H9 (cell line): ENCODE data around the gene SMPD2. TPM values are rescaled to one million over a fixed set of nuclear protein-coding genes. Genes with fewer than 3 reads are reported as not detected.

Source experiments
- DNase-seq: peaks from one replicate; pipeline ENCODE4 v3.0.0-alpha.2; 2017
- H2AFZ ChIP-seq: one replicate; pipeline ENCODE4 v1.6.1; 2013; ENCODE audit warnings: mild to moderate bottlenecking, low read length, control low read depth, moderate library complexity
- H2AK5ac ChIP-seq: 2 replicates; pipeline ENCODE4 v1.6.1; 2013; ENCODE audit warnings: low read length, control low read depth, mixed read lengths; ENCODE audit not compliant: insufficient read length
- H2BK120ac ChIP-seq: one replicate; pipeline ENCODE4 v1.6.1; 2013; ENCODE audit warnings: low read depth, mild to moderate bottlenecking, low read length, control low read depth, inconsistent platforms; ENCODE audit not compliant: poor library complexity, severe bottlenecking
- H2BK12ac ChIP-seq: 2 replicates; pipeline ENCODE4 v1.6.1; 2013; ENCODE audit warnings: low read length, control low read depth, mixed read lengths, low read depth; ENCODE audit not compliant: insufficient read length
- H2BK15ac ChIP-seq: 2 replicates; pipeline ENCODE4 v1.6.1; 2013; ENCODE audit warnings: low read depth, low read length, control low read depth
- H2BK20ac ChIP-seq: one replicate; pipeline ENCODE4 v1.6.1; 2013; ENCODE audit warnings: low read depth, mild to moderate bottlenecking, low read length, control low read depth, inconsistent platforms; ENCODE audit not compliant: poor library complexity, severe bottlenecking
- H2BK5ac ChIP-seq: 2 replicates; pipeline ENCODE4 v1.6.1; 2013; ENCODE audit warnings: low read length, control low read depth, mixed read lengths; ENCODE audit not compliant: insufficient read length
- H3K14ac ChIP-seq: 2 replicates; pipeline ENCODE4 v1.6.1; 2013; ENCODE audit warnings: low read length, control low read depth; ENCODE audit not compliant: insufficient read depth
- H3K18ac ChIP-seq: 2 replicates; pipeline ENCODE4 v1.6.1; 2013; ENCODE audit warnings: low read depth, mild to moderate bottlenecking, mixed read lengths, low read length, control low read depth; ENCODE audit not compliant: insufficient read length
- H3K23ac ChIP-seq: 2 replicates; pipeline ENCODE4 v1.6.1; 2013; ENCODE audit warnings: low read length, control low read depth, mixed read lengths, low read depth; ENCODE audit not compliant: insufficient read length
- H3K23me2 ChIP-seq: 2 replicates; pipeline ENCODE4 v1.6.1; 2013; ENCODE audit warnings: low read depth, mild to moderate bottlenecking, mixed read lengths, low read length, control low read depth; ENCODE audit not compliant: insufficient read length, poor library complexity, severe bottlenecking
- H3K27ac ChIP-seq: 2 replicates; pipeline ENCODE4 v1.5.1; 2013; ENCODE audit warnings: low read length, control low read depth, mixed read lengths, low read depth; ENCODE audit not compliant: insufficient read length
- H3K27me3 ChIP-seq: 2 replicates; pipeline ENCODE4 v1.6.1; 2013; ENCODE audit warnings: low read length, control low read depth, inconsistent platforms; ENCODE audit not compliant: insufficient read depth
- H3K4ac ChIP-seq: 2 replicates; pipeline ENCODE4 v1.6.1; 2013; ENCODE audit warnings: low read depth, mild to moderate bottlenecking, control low read depth, inconsistent platforms, low read length, moderate library complexity
- H3K4me1 ChIP-seq: 2 replicates; pipeline ENCODE4 v1.6.1; 2013; ENCODE audit warnings: low read length, control low read depth, inconsistent platforms; ENCODE audit not compliant: insufficient read depth
- H3K4me2 ChIP-seq: 2 replicates; pipeline ENCODE4 v1.6.1; 2013; ENCODE audit warnings: low read length, control low read depth, mixed read lengths; ENCODE audit not compliant: insufficient read length, insufficient read depth
- H3K56ac ChIP-seq: 2 replicates; pipeline ENCODE4 v1.6.1; 2013; ENCODE audit warnings: low read depth, mild to moderate bottlenecking, mixed read lengths, low read length, control low read depth; ENCODE audit not compliant: insufficient read length
- H3K79me1 ChIP-seq: 2 replicates; pipeline ENCODE4 v1.6.1; 2013; ENCODE audit warnings: low read depth, mild to moderate bottlenecking, moderate library complexity, low read length, control low read depth, inconsistent platforms; ENCODE audit not compliant: insufficient read depth, poor library complexity, severe bottlenecking
- H3K79me2 ChIP-seq: 2 replicates; pipeline ENCODE4 v1.6.1; 2013; ENCODE audit warnings: low read length, control low read depth, inconsistent platforms; ENCODE audit not compliant: insufficient read depth
- H3K9ac ChIP-seq: 2 replicates; pipeline ENCODE4 v1.6.1; 2013; ENCODE audit warnings: low read length, control low read depth, mixed read lengths; ENCODE audit not compliant: insufficient read length; ENCODE audit errors: extremely low read depth
- H3K9me3 ChIP-seq: one replicate; pipeline ENCODE4 v1.6.1; 2013; ENCODE audit warnings: low read depth, low read length, inconsistent platforms; ENCODE audit not compliant: control insufficient read depth
- H3T11ph ChIP-seq: one replicate; pipeline ENCODE4 v1.6.1; 2013; ENCODE audit warnings: mild to moderate bottlenecking, low read length, control low read depth, inconsistent platforms
- H4K20me1 ChIP-seq: one replicate; pipeline ENCODE4 v1.6.1; 2013; ENCODE audit not compliant: control insufficient read depth, insufficient read length, insufficient read depth
- H4K5ac ChIP-seq: 2 replicates; pipeline ENCODE4 v1.6.1; 2013; ENCODE audit warnings: low read depth, mild to moderate bottlenecking, mixed read lengths, low read length, control low read depth; ENCODE audit not compliant: insufficient read length
- H4K8ac ChIP-seq: replicated peaks from 2 replicates; pipeline ENCODE4 v1.6.1; 2013; ENCODE audit warnings: low read length, control low read depth, mixed read lengths, low read depth; ENCODE audit not compliant: insufficient read length
- H4K91ac ChIP-seq: 2 replicates; pipeline ENCODE4 v1.6.1; 2013; ENCODE audit warnings: low read depth, mild to moderate bottlenecking, moderate library complexity, mixed read lengths, low read length, control low read depth; ENCODE audit not compliant: insufficient read length
- H3K27ac Mint-ChIP-seq, 3 experiments: 2 replicates in 2 of 3; 3 replicates in 1 of 3; pipeline ENCODE4 v1.8.0; 2020 to 2021; ENCODE audit warnings: mixed read lengths in 3 of 3, mild to moderate bottlenecking in 1 of 3, moderate library complexity in 1 of 3
- H3K27me3 Mint-ChIP-seq: 2 replicates; pipeline ENCODE4 v1.8.0; 2021; ENCODE audit warnings: low read depth, mild to moderate bottlenecking, moderate library complexity, mixed read lengths
- H3K36me3 Mint-ChIP-seq, 3 experiments: 2 replicates in 2 of 3; 3 replicates in 1 of 3; pipeline ENCODE4 v1.8.0; 2020 to 2021; ENCODE audit warnings: low read depth in 3 of 3, mixed read lengths in 3 of 3; ENCODE audit not compliant: insufficient read depth in 1 of 3
- H3K4me1 Mint-ChIP-seq, 2 experiments: 2 replicates each; pipeline ENCODE4 v1.8.0; 2020; ENCODE audit warnings: mixed read lengths in 2 of 2
- H3K4me3 Mint-ChIP-seq, 2 experiments: 2 replicates in 1 of 2; 3 replicates in 1 of 2; pipeline ENCODE4 v1.8.0; 2020 to 2021; ENCODE audit warnings: mild to moderate bottlenecking in 2 of 2, mixed read lengths in 2 of 2, moderate library complexity in 1 of 2
- H3K9me3 Mint-ChIP-seq, 2 experiments: 2 replicates in 1 of 2; 3 replicates in 1 of 2; pipeline ENCODE4 v1.8.0; 2020; ENCODE audit warnings: mild to moderate bottlenecking in 2 of 2, mixed read lengths in 2 of 2, moderate library complexity in 1 of 2
- WGBS: extraction: QIAGEN DNeasy Blood & Tissue Kit; methylation state at CpG from one replicate; pipeline ENCODE4 v1.1.7; 2013; ENCODE audit warnings: missing lambda C conversion rate, low lambda C conversion rate, mixed read lengths; ENCODE audit not compliant: insufficient read length; ENCODE audit errors: extremely low coverage; 5-methylcytosine and 5-hydroxymethylcytosine counted together
- total RNA-seq: library from RNA; stranded (reverse); gene quantifications from 2 replicates; pipeline ENCODE4 v1.2.1, GENCODE V29; 2021
- TF ChIP-seq, protein P1 (sequence below): fragments of 200-600 bp; sonication (generic); conservative IDR thresholded peaks from 3 replicates; pipeline ENCODE4 v1.8.0; 2021; ENCODE audit warnings: antibody characterized with exemption, mild to moderate bottlenecking

SMPD2 gene
- total RNA-seq, 1 experiment from 2014 or later = 13.0 TPM

DNA sequence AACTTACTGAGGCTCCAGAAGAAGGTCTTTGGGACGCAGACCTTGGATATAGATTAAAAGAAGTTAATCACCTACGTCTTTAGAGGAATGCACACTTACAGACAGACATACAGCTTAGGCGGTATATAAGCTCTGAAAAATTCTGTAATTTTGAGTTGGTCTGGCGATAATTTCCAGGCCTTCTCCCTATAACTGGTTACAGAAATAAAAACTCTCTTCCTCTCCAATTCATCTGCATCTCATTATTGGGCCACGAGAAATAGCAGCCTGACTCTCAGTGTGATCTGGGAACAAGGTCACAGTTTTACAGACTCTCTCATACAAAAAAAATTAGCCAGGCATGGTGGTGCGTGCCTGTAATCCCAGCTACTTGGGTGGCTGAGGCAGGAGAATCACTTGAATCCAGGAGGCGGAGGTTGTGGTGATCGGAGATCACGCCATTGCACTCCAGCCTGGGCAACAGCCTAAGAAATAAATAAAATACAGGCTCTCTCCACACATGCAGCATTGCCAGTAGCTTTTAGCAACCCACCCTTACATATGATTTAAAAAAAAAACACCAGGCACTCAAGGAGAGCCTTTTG is 37.8 kb downstream of the SMPD2 start:
- no peaks in the 10 kb centered on the region for H3K23me2 ChIP-seq
- H3K4me1 ChIP-seq = peaks cover 13% of the 10 kb centered on the region; the same call in 1 of the 2 replicates
- no peak overlapping the region for H2BK12ac ChIP-seq
- H3K14ac ChIP-seq = no peak overlapping the region
- no peaks in the 10 kb centered on the region for H3K9me3 ChIP-seq
- H3K79me2 ChIP-seq = peaks cover 31% of the 10 kb centered on the region; the same call in 1 of the 2 replicates
- DNase-seq = no peak
- H3T11ph ChIP-seq = no peak overlapping the region
- H2AK5ac ChIP-seq = no peak overlapping the region
- H4K91ac ChIP-seq = no peak overlapping the region
- no peak overlapping the region for H2BK20ac ChIP-seq
- H2BK120ac ChIP-seq = no peak overlapping the region
- Mint-ChIP-seq H3K27me3 (no peaks in the 10 kb centered on the region), H3K4me3 (peak overlapping the region; percentile 54 to 64), H3K4me1 (peaks cover 45% of the 10 kb centered on the region in 2 experiments), H3K27ac (peak overlapping the region; percentile 81 to 90 (median 85); a peak in 6 of 7 replicates), H3K36me3 (peaks cover 34 to 83% (median 74%) of the 10 kb centered on the region in 3 experiments), H3K9me3 (no peaks in the 10 kb centered on the region)
- no peak overlapping the region for H3K27ac ChIP-seq
- H2BK5ac ChIP-seq = no peak overlapping the region
- TF ChIP-seq, protein P1, sequence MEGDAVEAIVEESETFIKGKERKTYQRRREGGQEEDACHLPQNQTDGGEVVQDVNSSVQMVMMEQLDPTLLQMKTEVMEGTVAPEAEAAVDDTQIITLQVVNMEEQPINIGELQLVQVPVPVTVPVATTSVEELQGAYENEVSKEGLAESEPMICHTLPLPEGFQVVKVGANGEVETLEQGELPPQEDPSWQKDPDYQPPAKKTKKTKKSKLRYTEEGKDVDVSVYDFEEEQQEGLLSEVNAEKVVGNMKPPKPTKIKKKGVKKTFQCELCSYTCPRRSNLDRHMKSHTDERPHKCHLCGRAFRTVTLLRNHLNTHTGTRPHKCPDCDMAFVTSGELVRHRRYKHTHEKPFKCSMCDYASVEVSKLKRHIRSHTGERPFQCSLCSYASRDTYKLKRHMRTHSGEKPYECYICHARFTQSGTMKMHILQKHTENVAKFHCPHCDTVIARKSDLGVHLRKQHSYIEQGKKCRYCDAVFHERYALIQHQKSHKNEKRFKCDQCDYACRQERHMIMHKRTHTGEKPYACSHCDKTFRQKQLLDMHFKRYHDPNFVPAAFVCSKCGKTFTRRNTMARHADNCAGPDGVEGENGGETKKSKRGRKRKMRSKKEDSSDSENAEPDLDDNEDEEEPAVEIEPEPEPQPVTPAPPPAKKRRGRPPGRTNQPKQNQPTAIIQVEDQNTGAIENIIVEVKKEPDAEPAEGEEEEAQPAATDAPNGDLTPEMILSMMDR = no peak
- H3K4me2 ChIP-seq = no peak overlapping the region
- no peak overlapping the region for H4K8ac ChIP-seq
- H4K5ac ChIP-seq = no peak overlapping the region
- H3K18ac ChIP-seq = no peak overlapping the region
- H3K4ac ChIP-seq = no peak overlapping the region
- H4K20me1 ChIP-seq = no peaks in the 10 kb centered on the region
- no CpG with 5 or more reads among the region's 9 CpGs for WGBS
- H3K27me3 ChIP-seq = no peaks in the 10 kb centered on the region
- peak overlapping the region; percentile 36 for H3K9ac ChIP-seq
- no peak overlapping the region for H3K23ac ChIP-seq
- no peak overlapping the region for H2BK15ac ChIP-seq
- H2AFZ ChIP-seq = no peak overlapping the region
- H3K56ac ChIP-seq = no peak overlapping the region
- H3K79me1 ChIP-seq = peaks cover 2% of the 10 kb centered on the region
